Choroid plexus epithelial cell (primary cell): ENCODE measurements around the gene STT3A.
A peak's percentile ranks its signal among the peaks of the same experiment; 100 is the strongest.

Source experiments
- DNase-seq: peaks from one replicate; pipeline ENCODE4 v3.0.0-alpha.2; 2010; ENCODE audit warnings: low read depth
- H3K4me3 ChIP-seq: 2 replicates; pipeline ENCODE4 v1.5.1; 2011; ENCODE audit warnings: low read depth, mild to moderate bottlenecking, control low read depth, low read length, moderate library complexity
- CTCF ChIP-seq: conservative IDR thresholded peaks from 2 replicates; pipeline ENCODE4 v1.5.1; 2011; ENCODE audit warnings: low read depth, mild to moderate bottlenecking, control low read depth, inconsistent platforms, low read length, moderate library complexity

STT3A gene

GRCh38 chr11:125587480-125587879, 5.2 kb upstream of the STT3A start:
- no peak for TF ChIP-seq CTCF
- no peak overlapping the region for H3K4me3 ChIP-seq
- no peak for DNase-seq

GRCh38 chr11:125588505-125588904, 4.1 kb upstream of the STT3A start:
- TF ChIP-seq CTCF: no peak
- DNase-seq: peak; percentile 13
- no peak overlapping the region for H3K4me3 ChIP-seq

- TF ChIP-seq CTCF: no peak
- peak overlapping the region; percentile 71 for H3K4me3 ChIP-seq
- DNase-seq: peak; percentile 58
Observed at GRCh38 chr11:125591649-125592304, 875 bp upstream of the STT3A start.

GRCh38 chr11:125593114-125593820, 615 bp downstream of the STT3A start:
- peak; percentile 57 for DNase-seq
- peak overlapping the region; percentile 98 for H3K4me3 ChIP-seq
- TF ChIP-seq CTCF: no peak

GRCh38 chr11:125594958-125595357, 2.3 kb downstream of the STT3A start:
- TF ChIP-seq CTCF: no peak
- H3K4me3 ChIP-seq: no peak overlapping the region
- no peak for DNase-seq

- no peak overlapping the region for H3K4me3 ChIP-seq
- no peak for DNase-seq
- no peak for TF ChIP-seq CTCF
Observed at GRCh38 chr11:125600663-125601062, 8.0 kb downstream of the STT3A start.

- H3K4me3 ChIP-seq: no peak overlapping the region
- DNase-seq: peak; percentile 43
- TF ChIP-seq CTCF: no peak
Observed at GRCh38 chr11:125603207-125603606, 10.6 kb downstream of the STT3A start.
